ENCODE data around the gene ASAP2.

ASAP2 gene

DNA sequence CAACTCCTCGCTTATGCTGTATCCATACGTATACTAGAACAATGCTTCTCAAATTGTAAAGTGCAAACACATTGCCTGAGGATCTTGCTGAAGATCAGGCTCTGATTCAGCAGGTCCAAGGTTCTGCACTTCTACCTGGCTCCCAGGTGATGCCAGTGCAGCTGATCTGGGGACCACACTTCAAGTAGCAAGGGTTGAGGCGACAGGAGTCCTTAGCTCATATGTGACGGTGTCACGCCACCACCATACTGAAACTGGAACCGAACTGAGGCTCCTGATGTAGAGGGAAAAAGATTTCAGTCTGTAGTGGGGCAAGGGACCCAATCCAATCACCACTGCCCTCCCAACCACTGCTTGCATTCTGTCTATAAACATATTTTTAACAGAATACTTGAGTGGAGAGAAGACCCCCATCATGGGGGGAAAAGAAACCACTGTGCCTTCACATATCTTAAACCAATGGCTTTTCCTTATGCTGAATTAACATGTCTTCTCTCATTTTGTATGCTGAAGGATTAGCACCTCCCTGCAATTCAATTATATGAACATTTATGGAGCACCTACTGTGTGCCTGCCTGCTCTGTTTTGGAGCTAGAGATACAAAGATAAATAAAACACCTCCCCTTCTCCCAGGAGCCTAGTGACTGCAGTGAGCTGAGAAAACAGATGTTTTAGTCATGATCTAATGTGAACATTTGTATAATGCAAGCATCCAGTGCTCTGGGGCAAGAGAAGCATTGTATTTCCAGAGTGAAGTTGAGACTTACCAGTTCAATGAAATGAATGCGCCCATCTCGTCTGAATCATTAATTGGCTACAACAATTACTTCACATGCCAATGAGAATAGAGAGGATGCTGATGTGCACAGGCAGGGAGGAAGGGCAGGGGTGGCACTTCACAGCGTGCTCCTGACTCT is 6.6 kb upstream of the ASAP2 start:
- H3K4me3 ChIP-seq (replicated peaks; ENCODE audit: low read depth, low read length), result no peak overlapping the region
- DNase-seq (ENCODE audit: low read depth), result peak; percentile 79
- TF ChIP-seq, protein P1, sequence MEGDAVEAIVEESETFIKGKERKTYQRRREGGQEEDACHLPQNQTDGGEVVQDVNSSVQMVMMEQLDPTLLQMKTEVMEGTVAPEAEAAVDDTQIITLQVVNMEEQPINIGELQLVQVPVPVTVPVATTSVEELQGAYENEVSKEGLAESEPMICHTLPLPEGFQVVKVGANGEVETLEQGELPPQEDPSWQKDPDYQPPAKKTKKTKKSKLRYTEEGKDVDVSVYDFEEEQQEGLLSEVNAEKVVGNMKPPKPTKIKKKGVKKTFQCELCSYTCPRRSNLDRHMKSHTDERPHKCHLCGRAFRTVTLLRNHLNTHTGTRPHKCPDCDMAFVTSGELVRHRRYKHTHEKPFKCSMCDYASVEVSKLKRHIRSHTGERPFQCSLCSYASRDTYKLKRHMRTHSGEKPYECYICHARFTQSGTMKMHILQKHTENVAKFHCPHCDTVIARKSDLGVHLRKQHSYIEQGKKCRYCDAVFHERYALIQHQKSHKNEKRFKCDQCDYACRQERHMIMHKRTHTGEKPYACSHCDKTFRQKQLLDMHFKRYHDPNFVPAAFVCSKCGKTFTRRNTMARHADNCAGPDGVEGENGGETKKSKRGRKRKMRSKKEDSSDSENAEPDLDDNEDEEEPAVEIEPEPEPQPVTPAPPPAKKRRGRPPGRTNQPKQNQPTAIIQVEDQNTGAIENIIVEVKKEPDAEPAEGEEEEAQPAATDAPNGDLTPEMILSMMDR (IDR thresholded peaks at IDR 0.05; ENCODE audit: low read length, missing control alignments), result no peak

DNA sequence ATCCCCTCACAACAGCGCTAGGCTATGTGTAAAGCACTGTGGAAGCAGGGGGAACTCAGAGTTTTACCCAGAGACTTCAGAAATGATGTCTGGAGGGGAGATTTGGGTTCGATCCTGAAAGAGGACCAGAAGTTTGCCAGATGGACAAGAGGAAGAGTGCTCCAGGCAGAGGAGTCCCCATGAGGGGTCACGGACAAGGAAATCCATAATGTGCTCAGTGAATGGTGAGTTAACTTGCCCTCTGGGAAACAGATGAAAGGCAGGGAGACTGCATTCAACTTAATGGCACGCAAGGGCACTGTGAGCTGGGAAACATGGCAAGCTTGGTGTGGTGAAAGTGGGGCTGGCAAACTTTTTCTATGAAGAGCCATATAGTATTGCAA is 6.0 kb upstream of the ASAP2 start:
- no peak overlapping the region for H3K4me3 ChIP-seq (replicated peaks; ENCODE audit: low read depth, low read length)
- TF ChIP-seq, protein P1 (IDR thresholded peaks at IDR 0.05; ENCODE audit: low read length, missing control alignments), result no peak
- no peak for DNase-seq (ENCODE audit: low read depth)

DNA sequence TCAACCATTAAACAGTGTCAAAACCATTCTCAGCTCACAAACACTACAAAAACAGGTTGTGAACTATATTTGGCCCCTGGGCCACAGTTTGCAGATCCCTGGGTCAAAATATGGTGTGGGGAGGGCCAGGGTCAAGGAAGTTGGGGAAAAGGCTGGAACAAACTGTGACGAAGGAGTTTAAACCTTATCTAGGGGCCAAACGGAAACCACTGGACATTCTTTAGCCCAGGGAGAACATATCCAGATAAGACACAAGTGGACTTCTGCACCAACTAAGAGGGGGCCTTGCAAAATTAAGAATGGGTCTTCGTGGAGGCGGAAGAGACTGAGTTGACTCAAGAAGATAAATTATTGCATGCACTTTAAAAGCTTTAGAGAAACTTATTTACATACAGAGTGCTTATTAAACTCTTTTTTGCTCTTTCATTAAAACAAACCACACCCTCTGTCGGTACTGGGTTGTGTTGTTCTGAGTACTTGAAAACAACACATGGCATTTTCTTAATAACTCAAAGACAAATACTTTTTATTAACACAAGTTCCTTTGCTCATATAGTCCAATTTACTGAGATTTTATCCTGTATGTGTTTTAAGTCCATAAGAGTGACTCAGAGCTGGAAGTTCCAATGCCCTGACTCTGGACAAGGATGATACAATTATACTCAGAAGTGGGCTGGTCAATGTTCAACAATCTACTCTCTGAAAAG is 5.3 kb upstream of the ASAP2 start:
- TF ChIP-seq, protein P1 (IDR thresholded peaks at IDR 0.05; ENCODE audit: low read length, missing control alignments), result no peak

DNA sequence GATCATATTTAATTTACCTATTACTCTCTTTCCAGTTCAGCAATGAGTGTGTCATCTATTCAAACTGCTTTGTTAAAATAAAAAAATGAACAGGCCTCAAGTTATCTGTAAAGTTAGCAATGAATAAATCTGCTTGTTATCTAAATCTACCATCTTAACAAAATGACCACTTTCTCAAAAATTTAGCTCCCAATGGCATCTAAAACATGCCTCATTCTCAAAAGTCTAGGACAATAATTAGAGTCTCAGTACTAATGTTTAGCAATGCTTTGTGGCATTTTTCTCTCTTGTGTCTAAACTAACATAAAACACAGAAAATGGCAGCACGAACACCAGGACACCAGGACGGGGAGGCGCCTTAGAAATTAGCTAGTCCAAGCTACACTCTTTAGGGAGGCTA is 3.6 kb upstream of the ASAP2 start:
- DNase-seq (ENCODE audit: low read depth), result no peak
- H3K4me3 ChIP-seq (replicated peaks; ENCODE audit: low read depth, low read length), result no peak overlapping the region
- TF ChIP-seq, protein P1 (IDR thresholded peaks at IDR 0.05; ENCODE audit: low read length, missing control alignments), result no peak

More for the DNA sequence above, 5.3 kb upstream of the ASAP2 start:
- H3K4me3 ChIP-seq (replicated peaks; ENCODE audit: low read depth, low read length), result no peak overlapping the region
- peak; percentile 82 for DNase-seq (ENCODE audit: low read depth)

DNA sequence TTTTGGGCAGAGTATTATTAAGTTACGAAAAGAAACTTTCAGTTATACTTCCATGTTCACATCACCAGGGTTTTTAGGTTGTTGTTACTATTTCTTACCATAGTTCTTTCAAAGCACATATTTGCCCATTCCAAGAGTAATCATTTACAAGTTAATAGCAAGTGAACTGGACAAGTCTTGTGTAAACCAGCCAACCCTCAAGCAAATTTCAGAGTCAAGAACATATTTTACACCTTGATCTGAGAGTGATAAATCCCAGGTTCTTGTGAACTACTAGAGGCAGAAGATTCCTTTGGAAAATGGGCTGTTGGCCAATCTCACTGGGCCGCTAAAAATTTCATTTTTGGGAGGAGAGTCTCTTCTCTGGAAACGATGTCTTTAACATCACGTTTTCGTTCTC is 2.7 kb upstream of the ASAP2 start:
- DNase-seq (ENCODE audit: low read depth), result no peak
- TF ChIP-seq, protein P1 (IDR thresholded peaks at IDR 0.05; ENCODE audit: low read length, missing control alignments), result no peak
- no peak overlapping the region for H3K4me3 ChIP-seq (replicated peaks; ENCODE audit: low read depth, low read length)

DNA sequence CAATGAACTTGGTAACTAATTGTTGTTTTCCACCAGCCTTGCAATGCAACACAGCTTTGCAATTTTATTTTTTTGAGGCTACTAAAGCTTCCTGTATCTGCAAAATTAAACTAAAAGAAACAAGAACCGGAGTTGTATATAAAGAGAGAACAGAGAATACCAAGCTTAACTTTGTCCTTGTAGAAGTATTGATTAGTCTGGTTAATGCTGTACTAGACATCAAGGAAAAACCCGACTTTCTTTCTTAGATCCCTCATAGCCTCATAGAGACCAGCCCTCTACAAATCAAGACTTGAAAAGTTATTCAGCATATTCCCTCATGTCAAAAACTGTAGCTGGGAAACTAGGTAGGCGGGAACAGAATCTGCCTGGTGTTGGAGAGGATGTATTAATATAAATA is 1.7 kb upstream of the ASAP2 start:
- TF ChIP-seq, protein P1 (IDR thresholded peaks at IDR 0.05; ENCODE audit: low read length, missing control alignments), result no peak
- DNase-seq (ENCODE audit: low read depth), result no peak
- no peak overlapping the region for H3K4me3 ChIP-seq (replicated peaks; ENCODE audit: low read depth, low read length)
